HG02623 (cell line): ENCODE data around the gene PRDM7.
"Not testable (repeated sequence)": the region's sequence is repeated elsewhere in the genome, so short reads cannot be mapped to it uniquely, and the experiment has no call there.

ENCODE experiments used
- ATAC-seq: cut with Tn5 transposase; IDR thresholded peaks from one replicate; pipeline ENCODE4 v1.9.1; 2021; ENCODE audit warnings: moderate library complexity; ENCODE audit not compliant: unreplicated experiment

Gene PRDM7

GRCh38 chr16:90015586-90016338, 61.4 kb downstream of the PRDM7 start:
- ATAC-seq: no peak

GRCh38 chr16:90012991-90013745, 64.0 kb downstream of the PRDM7 start:
- no peak for ATAC-seq

GRCh38 chr16:90011908-90012501, 65.1 kb downstream of the PRDM7 start:
- no peak for ATAC-seq

GRCh38 chr16:90011508-90011819, 65.7 kb downstream of the PRDM7 start:
- no peak for ATAC-seq

- ATAC-seq: no peak
Measured at GRCh38 chr16:90010676-90011507, 66.2 kb downstream of the PRDM7 start.

GRCh38 chr16:90009172-90009899, 67.8 kb downstream of the PRDM7 start:
- ATAC-seq: no peak

GRCh38 chr16:90008708-90009145, 68.4 kb downstream of the PRDM7 start:
- ATAC-seq: no peak

- not testable (repeated sequence) for ATAC-seq
Measured at GRCh38 chr16:90007635-90008234, 69.4 kb downstream of the PRDM7 start.

GRCh38 chr16:90007015-90007414, 70.1 kb downstream of the PRDM7 start:
- ATAC-seq: no peak
